ENCODE measurements around the gene MAN1C1.

Gene MAN1C1

GRCh38 chr1:25701030-25701785 is 84.6 kb downstream of the MAN1C1 start:
- H3K27ac ChIP-seq (ENCODE audit: low read length) = no peak overlapping the region

GRCh38 chr1:25702101-25702775 is 85.6 kb downstream of the MAN1C1 start:
- no peak for DNase-seq
- H3K27ac ChIP-seq (ENCODE audit: low read length) = no peak overlapping the region
- H3K4me3 ChIP-seq (ENCODE audit: low read depth in 1 of 2, low read length in 2 of 2) = no peak overlapping the region
- H2AFZ ChIP-seq (ENCODE audit: low read depth, low read length) = no peak overlapping the region
- H3K79me2 ChIP-seq (ENCODE audit: insufficient read depth, low read length) = no peaks in the 10 kb centered on the region
- no peak overlapping the region for H3K9ac ChIP-seq (ENCODE audit: low read depth, low read length)
- H3K4me2 ChIP-seq (ENCODE audit: insufficient read depth, low read length) = no peak overlapping the region
- 0 out of 2 replicates have a peak, but pooled peaks cover 12% of the 10 kb centered on the region for H4K20me1 ChIP-seq (ENCODE audit: insufficient read depth, low read length)
- H3K36me3 ChIP-seq (ENCODE audit: insufficient read depth, low read length) = no peaks in the 10 kb centered on the region
- H3K9me3 ChIP-seq (ENCODE audit: insufficient read depth, low read length, severe bottlenecking) = no peaks in the 10 kb centered on the region
- TF ChIP-seq EZH2 (IDR thresholded peaks at IDR 0.05; ENCODE audit: borderline replicate concordance, low read depth, low read length, severe bottlenecking) = no peak
- TF ChIP-seq, protein P1, sequence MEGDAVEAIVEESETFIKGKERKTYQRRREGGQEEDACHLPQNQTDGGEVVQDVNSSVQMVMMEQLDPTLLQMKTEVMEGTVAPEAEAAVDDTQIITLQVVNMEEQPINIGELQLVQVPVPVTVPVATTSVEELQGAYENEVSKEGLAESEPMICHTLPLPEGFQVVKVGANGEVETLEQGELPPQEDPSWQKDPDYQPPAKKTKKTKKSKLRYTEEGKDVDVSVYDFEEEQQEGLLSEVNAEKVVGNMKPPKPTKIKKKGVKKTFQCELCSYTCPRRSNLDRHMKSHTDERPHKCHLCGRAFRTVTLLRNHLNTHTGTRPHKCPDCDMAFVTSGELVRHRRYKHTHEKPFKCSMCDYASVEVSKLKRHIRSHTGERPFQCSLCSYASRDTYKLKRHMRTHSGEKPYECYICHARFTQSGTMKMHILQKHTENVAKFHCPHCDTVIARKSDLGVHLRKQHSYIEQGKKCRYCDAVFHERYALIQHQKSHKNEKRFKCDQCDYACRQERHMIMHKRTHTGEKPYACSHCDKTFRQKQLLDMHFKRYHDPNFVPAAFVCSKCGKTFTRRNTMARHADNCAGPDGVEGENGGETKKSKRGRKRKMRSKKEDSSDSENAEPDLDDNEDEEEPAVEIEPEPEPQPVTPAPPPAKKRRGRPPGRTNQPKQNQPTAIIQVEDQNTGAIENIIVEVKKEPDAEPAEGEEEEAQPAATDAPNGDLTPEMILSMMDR (IDR thresholded peaks at IDR 0.05; ENCODE audit: borderline replicate concordance, extremely low read depth, low read length, poor library complexity, severe bottlenecking) = no peak
- ATAC-seq (ENCODE audit: insufficient read depth, low read depth) = no peak
- peaks cover 14% of the 10 kb centered on the region for H3K4me1 ChIP-seq (ENCODE audit: insufficient read depth, low read length)
- H3K27me3 ChIP-seq (ENCODE audit: insufficient read depth, low read length, poor library complexity) = peaks cover 48% of the 10 kb centered on the region

More at GRCh38 chr1:25701030-25701785, 84.6 kb downstream of the MAN1C1 start:
- Histone ChIP-seq H3K9me3 (ENCODE audit: insufficient read depth, low read length, severe bottlenecking) (no peaks in the 10 kb centered on the region), H4K20me1 (ENCODE audit: insufficient read depth, low read length) (0 out of 2 replicates have a peak, but pooled peaks cover 12% of the 10 kb centered on the region), H2AFZ (ENCODE audit: low read depth, low read length) (no peak overlapping the region), H3K9ac (ENCODE audit: low read depth, low read length) (no peak overlapping the region), H3K27me3 (ENCODE audit: insufficient read depth, low read length, poor library complexity) (peaks cover 44% of the 10 kb centered on the region), H3K4me1 (ENCODE audit: insufficient read depth, low read length) (peaks cover 14% of the 10 kb centered on the region), H3K79me2 (ENCODE audit: insufficient read depth, low read length) (no peaks in the 10 kb centered on the region), H3K36me3 (ENCODE audit: insufficient read depth, low read length) (no peaks in the 10 kb centered on the region), H3K4me3 (ENCODE audit: low read depth in 1 of 2, low read length in 2 of 2) (no peak overlapping the region), H3K4me2 (ENCODE audit: insufficient read depth, low read length) (no peak overlapping the region)
- ATAC-seq (ENCODE audit: insufficient read depth, low read depth) (no peak), DNase-seq (no peak)
- TF ChIP-seq, protein P1 (IDR thresholded peaks at IDR 0.05; ENCODE audit: borderline replicate concordance, extremely low read depth, low read length, poor library complexity, severe bottlenecking) = no peak
- no peak for TF ChIP-seq EZH2 (IDR thresholded peaks at IDR 0.05; ENCODE audit: borderline replicate concordance, low read depth, low read length, severe bottlenecking)

- no peak for DNase-seq
- Histone ChIP-seq H3K9ac (ENCODE audit: low read depth, low read length) (no peak overlapping the region), H3K4me3 (ENCODE audit: low read depth in 1 of 2, low read length in 2 of 2) (no peak overlapping the region), H3K4me1 (ENCODE audit: insufficient read depth, low read length) (peaks cover 14% of the 10 kb centered on the region), H3K27me3 (ENCODE audit: insufficient read depth, low read length, poor library complexity) (peaks cover 48% of the 10 kb centered on the region), H4K20me1 (ENCODE audit: insufficient read depth, low read length) (0 out of 2 replicates have a peak, but pooled peaks cover 10% of the 10 kb centered on the region), H3K4me2 (ENCODE audit: insufficient read depth, low read length) (no peak overlapping the region), H3K27ac (ENCODE audit: low read length) (no peak overlapping the region), H3K79me2 (ENCODE audit: insufficient read depth, low read length) (no peaks in the 10 kb centered on the region), H2AFZ (ENCODE audit: low read depth, low read length) (no peak overlapping the region), H3K36me3 (ENCODE audit: insufficient read depth, low read length) (no peaks in the 10 kb centered on the region), H3K9me3 (ENCODE audit: insufficient read depth, low read length, severe bottlenecking) (no peaks in the 10 kb centered on the region)
- ATAC-seq (ENCODE audit: insufficient read depth, low read depth) = no peak
- TF ChIP-seq, protein P1 (IDR thresholded peaks at IDR 0.05; ENCODE audit: borderline replicate concordance, extremely low read depth, low read length, poor library complexity, severe bottlenecking) = no peak
- no peak for TF ChIP-seq EZH2 (IDR thresholded peaks at IDR 0.05; ENCODE audit: borderline replicate concordance, low read depth, low read length, severe bottlenecking)
Measured at GRCh38 chr1:25703041-25703440, 86.5 kb downstream of the MAN1C1 start.
